K562 (cell line): ENCODE results near the gene CTDNEP1. TPM values are rescaled to one million over a fixed set of nuclear protein-coding genes. Genes with fewer than 3 reads are reported as not detected.

Source experiments
- ATAC-seq: fragments of 200-7000 bp; cut with Tn5 transposase; 3 replicates; pipeline ENCODE4 v1.9.1; 2020; ENCODE audit warnings: moderate library complexity
- BruUV-seq: library from RNA; stranded (reverse); fragments of 400-500 nt; replicated peaks from 2 replicates; lab custom pipeline; 2021; lab: Mats Ljungman, UMichigan
- CTCF ChIA-PET: fragments of 300-600 bp; formaldehyde crosslinking; extraction: SDS; loops from one replicate; lab custom pipeline; 2021; ENCODE audit warnings: low intra/inter-chr PET ratio; lab: Yijun Ruan, JAX
- POLR2A ChIA-PET: fragments of 300-600, 350-650 bp; sonication (Branson Sonifier 250); formaldehyde crosslinking; extraction: SDS; loops from one replicate; lab custom pipeline; 2021; ENCODE audit warnings: antibody characterized with exemption, inconsistent platforms; lab: Yijun Ruan, JAX
- DNase-seq, 4 experiments: peaks; one replicate each; pipeline versions ENCODE4 v3.0.0 to v3.0.0-alpha.2; 2011 to 2018; ENCODE audit warnings: low spot score in 3 of 4, mixed read lengths in 3 of 4; ENCODE audit errors: extremely low read depth in 1 of 4
- FAIRE-seq: peaks from 2 replicates; lab custom pipeline; 2011; peaks lifted over from hg19 to GRCh38; lab: Jason Lieb, UNC
- H2AFZ ChIP-seq: 2 replicates; pipeline ENCODE4 v1.6.0; 2011; ENCODE audit warnings: low read depth, low read length, control low read depth, inconsistent platforms
- H3K27ac ChIP-seq: fragments of 200-600 bp; 3 replicates; pipeline ENCODE4 v1.8.0; 2011; ENCODE audit warnings: low read depth, mild to moderate bottlenecking, control low read depth, inconsistent platforms, low read length, moderate library complexity, mixed read lengths; ENCODE audit errors: extremely low read depth
- H3K27me3 ChIP-seq, 2 experiments: fragments of 300-600 bp in 1 of 2; 2 replicates in 1 of 2; 3 replicates in 1 of 2; pipeline versions ENCODE4 v1.6.0 to v1.8.0; 2011; ENCODE audit warnings: inconsistent platforms in 2 of 2, low read length in 2 of 2, mild to moderate bottlenecking in 1 of 2, mixed read lengths in 1 of 2, moderate library complexity in 1 of 2; ENCODE audit not compliant: control insufficient read depth in 2 of 2, insufficient read depth in 2 of 2
- H3K36me3 ChIP-seq: fragments of 300-600 bp; 3 replicates; pipeline ENCODE4 v1.8.0; 2011; ENCODE audit warnings: mild to moderate bottlenecking, low read length, inconsistent platforms; ENCODE audit not compliant: control insufficient read depth, insufficient read depth
- H3K4me1 ChIP-seq, 2 experiments: fragments of 200-600 bp in 1 of 2; replicated peaks in 1 of 2; 2 replicates in 1 of 2; 3 replicates in 1 of 2; pipeline versions ENCODE4 v1.5.1 to v1.8.0; 2011; ENCODE audit warnings: inconsistent platforms in 2 of 2, low read length in 2 of 2, mild to moderate bottlenecking in 1 of 2, mixed read lengths in 1 of 2, moderate library complexity in 1 of 2; ENCODE audit not compliant: control insufficient read depth in 2 of 2, insufficient read depth in 2 of 2
- H3K4me2 ChIP-seq: 2 replicates; pipeline ENCODE4 v1.6.1; 2011; ENCODE audit warnings: low read length, control low read depth, inconsistent platforms, mixed read lengths; ENCODE audit not compliant: insufficient read depth
- H3K4me3 ChIP-seq: fragments of 200-600 bp; sonication (generic), shearing (Covaris generic); 2 replicates; pipeline ENCODE4 v1.5.1; 2016; ENCODE audit warnings: control low read depth, inconsistent platforms
- H3K79me2 ChIP-seq: fragments of 200-600 bp; 3 replicates; pipeline ENCODE4 v1.8.0; 2011; ENCODE audit warnings: low read length, inconsistent platforms; ENCODE audit not compliant: control insufficient read depth, insufficient read depth
- H3K9ac ChIP-seq, 2 experiments: 2 replicates each; pipeline versions ENCODE4 v1.6.0 to v1.6.1; 2011; ENCODE audit warnings: low read depth in 2 of 2, low read length in 2 of 2, control low read depth in 1 of 2, inconsistent platforms in 1 of 2, mild to moderate bottlenecking in 1 of 2, mixed read lengths in 1 of 2; ENCODE audit not compliant: insufficient read depth in 1 of 2
- H3K9me1 ChIP-seq: one replicate; pipeline ENCODE4 v1.6.0; 2011; ENCODE audit warnings: inconsistent platforms, mild to moderate bottlenecking, low read length, moderate library complexity; ENCODE audit not compliant: control insufficient read depth, insufficient read depth
- H3K9me3 ChIP-seq: replicated peaks from 2 replicates; pipeline ENCODE4 v1.5.1; 2011; ENCODE audit warnings: low read depth, low read length, inconsistent platforms; ENCODE audit not compliant: control insufficient read depth, insufficient read depth
- H4K20me1 ChIP-seq: replicated peaks from 2 replicates; pipeline ENCODE4 v1.6.1; 2011; ENCODE audit warnings: low read length, inconsistent platforms, mixed read lengths; ENCODE audit not compliant: control insufficient read depth, insufficient read depth
- CCAR2 ChIP-seq: fragments of 200-400 bp; formaldehyde crosslinking; IDR thresholded peaks from 2 replicates; pipeline ENCODE4 v1.6.1; 2017; ENCODE audit warnings: mild to moderate bottlenecking, low read depth, low read length
- ELK1 ChIP-seq: sonication (generic); formaldehyde crosslinking; IDR thresholded peaks from 2 replicates; pipeline ENCODE4 v1.8.1; 2022; ENCODE audit warnings: missing genetic modification reagents
- L3MBTL2 ChIP-seq: fragments of 450-650 bp; IDR thresholded peaks from 2 replicates; pipeline ENCODE4 v1.6.1; 2016; ENCODE audit warnings: mild to moderate bottlenecking, moderate library complexity
- MXI1 ChIP-seq: IDR thresholded peaks from 2 replicates; pipeline ENCODE4 v1.6.1; 2011; ENCODE audit warnings: low read depth, mild to moderate bottlenecking, improper control_type of control experiment, low read length
- NUFIP1 ChIP-seq: fragments of 450-650 bp; IDR thresholded peaks from 2 replicates; pipeline ENCODE4 v1.6.1; 2018; ENCODE audit not compliant: partially characterized antibody
- POLR2H ChIP-seq: IDR thresholded peaks from 2 replicates; pipeline ENCODE4 v1.6.1; 2016; ENCODE audit warnings: missing genetic modification characterization, low read depth, mild to moderate bottlenecking, control low read depth, missing compliant biosample characterization, moderate library complexity
- PPARD ChIP-seq: fragments of 250-450 bp; sonication (Bioruptor Pico); IDR thresholded peaks from 2 replicates; pipeline ENCODE4 v1.8.0; 2022; ENCODE audit warnings: inconsistent platforms, mild to moderate bottlenecking, moderate library complexity
- PYGO2 ChIP-seq: fragments of 450-650 bp; IDR thresholded peaks from 2 replicates; pipeline ENCODE4 v1.6.1; 2016; ENCODE audit warnings: mild to moderate bottlenecking, missing genetic modification characterization, moderate library complexity, missing compliant biosample characterization
- ZNF507 ChIP-seq: conservative IDR thresholded peaks from 2 replicates; pipeline ENCODE4 v1.6.1; 2017; ENCODE audit warnings: missing genetic modification characterization, missing compliant biosample characterization
- ZNF561 ChIP-seq: fragments of 450-650 bp; formaldehyde crosslinking; conservative IDR thresholded peaks from 2 replicates; pipeline ENCODE4 v1.4.0; 2020; ENCODE audit warnings: mild to moderate bottlenecking, moderate library complexity
- ZNF668 ChIP-seq: fragments of 250-450 bp; sonication (Bioruptor Pico); IDR thresholded peaks from 2 replicates; pipeline ENCODE4 v1.8.0; 2022; ENCODE audit warnings: mild to moderate bottlenecking, inconsistent platforms
- WGBS: fragments of 100-300 bp; shearing (Covaris generic); methylation state at CpG from one replicate; pipeline ENCODE4 v1.1.6; 2016; ENCODE audit warnings: low coverage, mixed read lengths; ENCODE audit not compliant: insufficient coverage; ENCODE audit errors: missing lambda C conversion rate; 5-methylcytosine and 5-hydroxymethylcytosine counted together
- in situ Hi-C: fragments of 300-500 bp; cut with MboI; formaldehyde crosslinking; loops from 4 replicates; pipeline ENCODE4 v1.15.0; 2018; ENCODE audit warnings: inconsistent platforms, mixed read lengths
- intact Hi-C: fragments of 100-400 bp; cut with micrococcal nuclease; formaldehyde crosslinking; loops from 2 replicates; pipeline ENCODE4 v1.14.2; 2022
- polyA plus RNA-seq, 8 experiments: library from polyadenylated mRNA; depleted of rRNA in 4 of 8; stranded (reverse) in 5 of 8; unstranded in 3 of 8; fragments of >200 nt; fragmentation: Nextera tagmentation in 2 of 8; fragmentation: Illumina TruSeq in 1 of 8; extraction: Ambion mirVana in 2 of 8; extraction: Trizol in 1 of 8; gene quantifications; 2 replicates each; pipeline versions ENCODE4 v1.2.1 to v1.2.3, GENCODE V29; 2011 to 2014; ENCODE audit warnings: inconsistent platforms in 1 of 8, missing spikeins in 1 of 8
- total RNA-seq, 7 experiments: library from RNA; depleted of rRNA in 6 of 7; stranded (reverse); fragments of >200 nt in 6 of 7; fragmentation: Illumina TruSeq in 2 of 7; extraction: Trizol in 2 of 7; gene quantifications; 2 replicates each; pipeline versions ENCODE4 v1.2.1 to v1.2.3, GENCODE V29; 2011 to 2021; ENCODE audit warnings: low replicate concordance in 1 of 7
- TF ChIP-seq, protein P1 (sequence below): sonication (generic); formaldehyde crosslinking; IDR thresholded peaks from 2 replicates; pipeline ENCODE4 v1.8.0; 2022; ENCODE audit warnings: mild to moderate bottlenecking, missing genetic modification reagents

CTDNEP1 gene
- total and polyA plus RNA-seq, 9 of the 15 experiments (the other 6 are each of a cell fraction or from before 2014, with no cell fraction given) = 10.7 to 150 (median 28.5) TPM

DNA sequence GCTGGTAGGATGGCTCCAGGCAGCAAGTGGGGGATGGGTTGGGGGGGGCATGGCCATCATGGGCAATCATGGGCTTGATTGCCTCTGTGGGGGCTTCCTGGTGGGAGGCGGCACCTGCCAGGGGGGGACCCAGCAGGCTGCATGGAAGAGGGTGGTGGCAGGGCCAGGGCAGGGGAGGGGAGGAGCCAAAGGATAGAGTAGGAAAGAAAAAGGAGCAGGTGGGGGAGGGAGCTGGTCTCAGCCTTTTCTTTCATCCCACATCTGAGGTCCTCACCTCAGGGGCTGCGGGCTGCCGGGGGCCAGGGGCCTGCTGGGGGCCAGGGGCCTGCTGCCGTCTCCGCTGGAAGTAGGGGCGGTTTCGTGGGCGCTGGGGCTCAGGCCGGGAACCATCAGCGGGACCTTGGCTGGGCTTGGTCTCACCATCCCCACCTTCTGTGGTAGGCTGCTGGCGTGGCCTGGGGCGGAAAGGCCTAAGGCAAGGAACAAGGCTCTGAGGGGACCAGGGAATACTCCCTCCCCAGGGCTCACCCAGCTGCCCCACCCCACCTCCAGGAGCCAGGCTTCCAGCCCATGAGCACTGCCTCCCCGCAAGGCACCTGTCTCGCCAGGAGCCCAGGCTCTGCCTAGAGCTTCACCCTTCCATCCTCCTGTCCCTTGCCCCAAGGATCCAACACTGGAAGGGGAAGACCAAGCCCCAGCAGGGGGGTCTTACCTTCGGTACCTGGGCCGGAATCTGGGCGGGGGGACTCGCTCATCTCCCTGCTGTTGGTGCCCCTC is 37.9 kb upstream of the CTDNEP1 start:
- H3K9ac ChIP-seq = no peak overlapping the region
- TF ChIP-seq PYGO2 (tag) = no peak
- no peak for TF ChIP-seq MXI1
- TF ChIP-seq NUFIP1 = no peak
- no peak for TF ChIP-seq POLR2H (tag)
- no peak for TF ChIP-seq ELK1
- no peak for TF ChIP-seq ZNF561
- TF ChIP-seq, protein P1, sequence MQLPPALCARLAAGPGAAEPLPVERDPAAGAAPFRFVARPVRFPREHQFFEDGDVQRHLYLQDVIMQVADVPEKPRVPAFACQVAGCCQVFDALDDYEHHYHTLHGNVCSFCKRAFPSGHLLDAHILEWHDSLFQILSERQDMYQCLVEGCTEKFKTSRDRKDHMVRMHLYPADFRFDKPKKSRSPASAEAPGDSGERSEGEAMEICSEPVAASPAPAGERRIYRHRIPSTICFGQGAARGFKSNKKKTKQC = no peak
- no peak for TF ChIP-seq L3MBTL2
- no peak for TF ChIP-seq CCAR2
- no peak for TF ChIP-seq ZNF507 (tag)
- TF ChIP-seq PPARD (CRISPR knock-in tag) = no peak
- no peak for TF ChIP-seq ZNF668 (CRISPR knock-in tag)
- no peak for ATAC-seq
- intact Hi-C loops (no loop called here), in situ Hi-C loops (no loop called here)
- DNase-seq = no peak
- H4K20me1 ChIP-seq = no peaks in the 10 kb centered on the region
- H3K27me3 ChIP-seq = no peaks in the 10 kb centered on the region
- no peak overlapping the region for H2AFZ ChIP-seq
- 0 out of 3 replicates have a peak, but pooled peaks cover 3% of the 10 kb centered on the region for H3K36me3 ChIP-seq
- H3K4me2 ChIP-seq = no peak overlapping the region
- no peaks in the 10 kb centered on the region for H3K9me3 ChIP-seq
- H3K4me3 ChIP-seq = no peak overlapping the region
- no peak overlapping the region for H3K27ac ChIP-seq
- CTCF ChIA-PET = no interaction called here
- POLR2A ChIA-PET = interaction anchor here (0.7 to 0.8 kb wide), 2 partner anchors 15 to 19 kb away, joined by 3 read pairs; no protein-coding TSS in a partner anchor
- H3K9me1 ChIP-seq = no peaks in the 10 kb centered on the region
- H3K4me1 ChIP-seq = peaks cover 11 to 33% of the 10 kb centered on the region in 2 experiments
- H3K79me2 ChIP-seq = no peaks in the 10 kb centered on the region
- no peak for FAIRE-seq
- BruUV-seq = no TSS peak
- WGBS = 49% methylated on average over 5 of the region's 18 CpGs
